OCI-LY3 (cell line): ENCODE data around the gene DEAF1.
A peak's percentile ranks its signal among the peaks of the same experiment; 100 is the strongest.

ENCODE experiments used
- H2AFZ ChIP-seq: fragments of 200-600, 300-600 bp; shearing (Covaris generic); 2 replicates; pipeline ENCODE4 v1.6.0; 2014; ENCODE audit warnings: antibody characterized with exemption, low read depth, low read length
- H3K27ac ChIP-seq: fragments of 200-600, 300-600 bp; sonication (generic); 2 replicates; pipeline ENCODE4 v1.5.1; 2014; ENCODE audit warnings: mild to moderate bottlenecking, low read length, moderate library complexity, mixed read lengths
- H3K27me3 ChIP-seq: fragments of 200-600, 300-600 bp; sonication (generic); 2 replicates; pipeline ENCODE4 v1.6.1; 2014; ENCODE audit warnings: low read depth, low read length, mixed read lengths
- H3K36me3 ChIP-seq: fragments of 200-600, 300-600 bp; sonication (generic); replicated peaks from 2 replicates; pipeline ENCODE3; 2014; ENCODE audit warnings: low read depth, low read length, mixed read lengths
- H3K4me1 ChIP-seq: fragments of 300-600, 200-600 bp; sonication (generic); 2 replicates; pipeline ENCODE4 v1.6.1; 2014; ENCODE audit warnings: low read length, mixed read lengths
- H3K4me2 ChIP-seq: fragments of 200-600, 300-600 bp; sonication (generic); 2 replicates; pipeline ENCODE4 v1.6.1; 2014; ENCODE audit warnings: low read length, mixed read lengths
- H3K4me3 ChIP-seq: fragments of 300-600, 200-600 bp; sonication (generic); 2 replicates; pipeline ENCODE4 v1.5.1; 2014; ENCODE audit warnings: antibody characterized with exemption, mild to moderate bottlenecking, low read length, moderate library complexity
- H3K79me2 ChIP-seq: fragments of 300-600, 200-600 bp; shearing (Covaris generic); 2 replicates; pipeline ENCODE4 v1.6.1; 2014; ENCODE audit warnings: mild to moderate bottlenecking, low read length, mixed read lengths
- H3K9ac ChIP-seq: fragments of 300-600, 200-600 bp; shearing (Covaris generic); 2 replicates; pipeline ENCODE4 v1.6.0; 2014; ENCODE audit warnings: mild to moderate bottlenecking, low read length, moderate library complexity
- H3K9me3 ChIP-seq: fragments of 200-600, 300-600 bp; shearing (Covaris generic); 2 replicates; pipeline ENCODE4 v1.6.1; 2014; ENCODE audit warnings: low read length, mixed read lengths; ENCODE audit not compliant: insufficient read depth
- H4K20me1 ChIP-seq: fragments of 200-600, 300-600 bp; sonication (generic); 2 replicates; pipeline ENCODE4 v1.6.1; 2016; ENCODE audit warnings: low read length, mixed read lengths; ENCODE audit not compliant: insufficient read depth
- CTCF ChIP-seq: fragments of 200-600, 300-600 bp; sonication (generic); IDR thresholded peaks from 2 replicates; pipeline ENCODE4 v1.5.1; 2014; ENCODE audit warnings: antibody characterized with exemption, low read length, low read depth
- EZH2phosphoT487 ChIP-seq: fragments of 200-600 bp; shearing (Covaris generic); IDR thresholded peaks from 2 replicates; pipeline ENCODE4 v1.6.1; 2018; ENCODE audit warnings: antibody characterized with exemption, mixed run types, low read depth

The DEAF1 gene

DNA sequence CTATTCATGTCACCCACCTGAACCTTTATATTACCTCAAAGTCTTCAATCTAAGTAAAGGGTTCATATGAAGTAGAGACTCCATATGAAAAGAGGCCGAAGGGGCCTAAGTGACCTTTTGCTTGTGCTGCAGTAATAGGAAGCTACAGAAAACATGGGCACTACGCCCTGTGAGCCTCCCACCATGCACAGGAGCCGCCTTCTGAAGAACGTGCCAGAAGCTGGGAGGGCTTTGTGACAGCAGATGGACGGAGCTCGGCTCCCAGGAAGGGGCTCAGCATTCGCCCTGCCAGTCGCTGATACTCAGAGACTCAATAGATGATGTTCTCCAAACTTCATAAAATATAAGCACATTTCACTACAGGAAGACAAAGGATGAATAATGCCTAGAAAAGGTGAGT is 21.2 kb downstream of the DEAF1 start:
- no peak overlapping the region for H3K27ac ChIP-seq
- no peaks in the 10 kb centered on the region for H3K27me3 ChIP-seq
- no peaks in the 10 kb centered on the region for H3K9me3 ChIP-seq
- no peak overlapping the region for H2AFZ ChIP-seq
- H3K4me3 ChIP-seq, result no peak overlapping the region
- no peaks in the 10 kb centered on the region for H4K20me1 ChIP-seq
- H3K4me1 ChIP-seq, result no peaks in the 10 kb centered on the region
- H3K9ac ChIP-seq, result no peak overlapping the region
- peaks cover 26% of the 10 kb centered on the region for H3K36me3 ChIP-seq
- no peaks in the 10 kb centered on the region for H3K79me2 ChIP-seq
- no peak overlapping the region for H3K4me2 ChIP-seq
- no peak for TF ChIP-seq CTCF

GRCh38 chr11:665704-666281 is 29.2 kb downstream of the DEAF1 start:
- Histone ChIP-seq H3K27ac (no peak overlapping the region), H3K36me3 (peaks cover 6% of the 10 kb centered on the region), H3K79me2 (no peaks in the 10 kb centered on the region; the same call in 1 of the 2 replicates), H3K4me2 (no peak overlapping the region), H3K9me3 (no peaks in the 10 kb centered on the region), H3K27me3 (no peaks in the 10 kb centered on the region), H2AFZ (no peak overlapping the region), H3K4me1 (no peaks in the 10 kb centered on the region), H4K20me1 (no peaks in the 10 kb centered on the region; the same call in 1 of the 2 replicates), H3K9ac (no peak overlapping the region), H3K4me3 (no peak overlapping the region)
- no peak for TF ChIP-seq EZH2phosphoT487
- TF ChIP-seq CTCF, result no peak

DNA sequence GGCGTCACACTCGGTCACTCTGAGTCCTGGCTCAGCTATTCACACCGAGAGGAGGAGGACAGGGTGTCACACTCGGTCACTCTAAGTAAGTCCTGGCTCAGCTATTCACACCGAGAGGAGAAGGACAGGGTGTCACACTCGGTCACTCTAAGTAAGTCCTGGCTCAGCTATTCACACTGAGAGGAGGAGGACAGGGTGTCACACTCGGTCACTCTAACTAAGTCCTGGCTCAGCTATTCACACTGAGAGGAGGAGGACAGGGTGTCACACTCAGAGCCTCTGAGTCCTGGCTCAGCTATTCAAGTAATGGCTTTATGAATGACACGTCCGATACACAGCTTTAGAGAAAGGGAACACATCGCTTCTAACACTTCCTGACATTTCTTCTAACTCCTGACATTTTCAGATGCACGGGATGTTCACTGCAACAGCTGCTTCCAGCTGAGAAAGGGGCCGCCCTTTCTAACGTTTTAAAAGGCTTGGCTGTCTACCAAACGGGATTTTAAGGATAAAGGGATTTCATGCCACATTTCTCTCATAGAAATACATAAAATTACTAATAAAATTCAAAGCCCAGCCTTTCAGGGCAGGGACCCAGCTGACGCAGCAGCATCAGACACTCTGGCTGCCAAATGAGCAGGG is 29.8 kb downstream of the DEAF1 start:
- Histone ChIP-seq H3K4me2 (no peak overlapping the region), H3K4me3 (no peak overlapping the region), H3K27me3 (no peaks in the 10 kb centered on the region), H2AFZ (no peak overlapping the region), H3K9me3 (no peaks in the 10 kb centered on the region), H3K9ac (no peak overlapping the region), H4K20me1 (no peaks in the 10 kb centered on the region; the same call in 1 of the 2 replicates), H3K79me2 (no peaks in the 10 kb centered on the region; the same call in 1 of the 2 replicates), H3K27ac (no peak overlapping the region), H3K36me3 (peaks cover 8% of the 10 kb centered on the region), H3K4me1 (no peaks in the 10 kb centered on the region)
- TF ChIP-seq EZH2phosphoT487 (no peak), CTCF (no peak)

GRCh38 chr11:662689-663274 is 32.2 kb downstream of the DEAF1 start:
- Histone ChIP-seq H3K4me1 (no peaks in the 10 kb centered on the region), H4K20me1 (no peaks in the 10 kb centered on the region; the same call in 1 of the 2 replicates), H3K27me3 (no peaks in the 10 kb centered on the region), H3K36me3 (peaks cover 8% of the 10 kb centered on the region), H3K4me2 (no peak overlapping the region), H3K27ac (no peak overlapping the region), H2AFZ (no peak overlapping the region), H3K9me3 (no peaks in the 10 kb centered on the region), H3K4me3 (no peak overlapping the region), H3K9ac (no peak overlapping the region), H3K79me2 (no peaks in the 10 kb centered on the region; the same call in 1 of the 2 replicates)
- TF ChIP-seq CTCF, result peak; percentile 74
- TF ChIP-seq EZH2phosphoT487, result no peak
